HepG2 (cell line): Measurements from ENCODE around the gene COX10. TPM values are rescaled to one million over a fixed set of nuclear protein-coding genes. Genes with fewer than 3 reads are reported as not detected.

Experiments
- CBX2 ChIP-seq, 2 experiments: fragments of 200-600 bp in 1 of 2; sonication (generic); formaldehyde crosslinking in 1 of 2; IDR thresholded peaks; 2 replicates each; pipeline versions ENCODE4 v1.7.0 to v1.8.1; 2018 to 2022; ENCODE audit warnings: low read depth in 2 of 2, low read length in 1 of 2, mild to moderate bottlenecking in 1 of 2, missing genetic modification reagents in 1 of 2
- CSRNP2 ChIP-seq: sonication (generic); formaldehyde crosslinking; conservative IDR thresholded peaks from 2 replicates; pipeline ENCODE4 v1.8.0; 2022; ENCODE audit warnings: low read depth, missing genetic modification reagents
- EEA1 ChIP-seq: sonication (generic); formaldehyde crosslinking; IDR thresholded peaks from 2 replicates; pipeline ENCODE4 v1.5.1; 2020; ENCODE audit warnings: mild to moderate bottlenecking, missing genetic modification reagents, borderline replicate concordance
- HDAC2 ChIP-seq: sonication (generic); formaldehyde crosslinking; IDR thresholded peaks from 2 replicates; pipeline ENCODE4 v1.4.0; 2020; ENCODE audit warnings: missing genetic modification reagents
- HIVEP1 ChIP-seq: sonication (generic); formaldehyde crosslinking; IDR thresholded peaks from 2 replicates; pipeline ENCODE4 v1.4.0; 2020; ENCODE audit warnings: mild to moderate bottlenecking, missing genetic modification reagents
- HMGA1 ChIP-seq: sonication (generic); formaldehyde crosslinking; conservative IDR thresholded peaks from 2 replicates; pipeline ENCODE4 v1.4.0; 2020; ENCODE audit warnings: missing genetic modification reagents
- NFYC ChIP-seq: IDR thresholded peaks from 2 replicates; pipeline ENCODE4 v1.6.1; 2016; ENCODE audit warnings: missing genetic modification reagents, missing compliant biosample characterization
- REPIN1 ChIP-seq: sonication (generic); formaldehyde crosslinking; IDR thresholded peaks from 2 replicates; pipeline ENCODE4 v1.8.0; 2022; ENCODE audit warnings: missing genetic modification reagents, low read depth, mild to moderate bottlenecking, borderline replicate concordance
- RFX1 ChIP-seq: fragments of 450-650 bp; IDR thresholded peaks from 2 replicates; pipeline ENCODE4 v1.6.1; 2017
- RFXANK ChIP-seq: IDR thresholded peaks from 2 replicates; pipeline ENCODE4 v1.6.1; 2016
- ZBTB26 ChIP-seq: IDR thresholded peaks from 2 replicates; pipeline ENCODE4 v1.6.1; 2016; ENCODE audit warnings: missing compliant biosample characterization, missing genetic modification reagents, borderline replicate concordance
- ZBTB4 ChIP-seq: sonication (generic); formaldehyde crosslinking; IDR thresholded peaks from 2 replicates; pipeline ENCODE4 v1.4.0; 2020; ENCODE audit warnings: missing genetic modification reagents, mild to moderate bottlenecking, borderline replicate concordance
- ZKSCAN8 ChIP-seq: IDR thresholded peaks from 2 replicates; pipeline ENCODE4 v1.6.1; 2016; ENCODE audit warnings: borderline replicate concordance, missing genetic modification reagents, missing compliant biosample characterization
- ZNF142 ChIP-seq: sonication (generic); formaldehyde crosslinking; IDR thresholded peaks from 2 replicates; pipeline ENCODE4 v1.4.0; 2020; ENCODE audit warnings: missing genetic modification reagents
- polyA plus RNA-seq, 8 experiments: library from polyadenylated mRNA; depleted of rRNA in 3 of 8; stranded (reverse) in 7 of 8; unstranded in 1 of 8; fragments of >200 nt; fragmentation: Illumina TruSeq in 4 of 8; extraction: Trizol in 4 of 8; gene quantifications; 2 replicates each; pipeline versions ENCODE4 v1.2.1 to v1.2.3, GENCODE V29; 2011 to 2016; ENCODE audit warnings: low read depth in 4 of 8, missing spikeins in 1 of 8, mixed read lengths in 1 of 8; ENCODE audit not compliant: insufficient read depth in 1 of 8
- total RNA-seq, 5 experiments: library from RNA; depleted of rRNA; stranded (reverse); fragments of >200 nt; fragmentation: Illumina TruSeq; extraction: Trizol; gene quantifications; 2 replicates each; pipeline ENCODE4 v1.2.3, GENCODE V29; 2016; ENCODE audit warnings: low read depth in 1 of 5

The COX10 gene
- total and polyA plus RNA-seq, 2 of the 13 experiments (the other 11 are each of a cell fraction or from before 2014, with no cell fraction given): 13.9 to 20.1 TPM

- TF ChIP-seq HIVEP1 (CRISPR knock-in tag): peak; percentile 80; the same call in 1 of the 2 replicates
- TF ChIP-seq HMGA1 (CRISPR knock-in tag): no peak
- TF ChIP-seq ZBTB26 (CRISPR knock-in tag): peak; percentile 23; the same call in 1 of the 2 replicates
- TF ChIP-seq HDAC2 (CRISPR knock-in tag): peak; percentile 87
- no peak; the same call in 1 of the 2 replicates for TF ChIP-seq RFXANK (CRISPR knock-in tag)
- TF ChIP-seq RFX1: no peak
- peak; percentile 91; the same call in 1 of the 2 replicates for TF ChIP-seq EEA1 (CRISPR knock-in tag)
- TF ChIP-seq ZKSCAN8: no peak
- TF ChIP-seq ZNF142: 0 out of 2 replicates have a peak, but pooled peaks have one; percentile 24
- no peak for TF ChIP-seq CSRNP2 (CRISPR knock-in tag)
- TF ChIP-seq ZBTB4 (CRISPR knock-in tag): no peak
- TF ChIP-seq REPIN1: peak; percentile 86; the same call in 1 of the 2 replicates
- no peak for TF ChIP-seq CBX2 (IDR thresholded peaks at IDR 0.05; ENCODE audit: low read depth, low read length)
- TF ChIP-seq CBX2 (CRISPR knock-in tag; IDR thresholded peaks at IDR 0.05; ENCODE audit: low read depth): no peak
- TF ChIP-seq NFYC: peak; percentile 41
Measured at GRCh38 chr17:14069251-14070021, at the start of gene COX10 (continued).
